HG02642 (cell line): Measurements from ENCODE around the gene IQGAP1.

Source experiments
- ATAC-seq: cut with Tn5 transposase; IDR thresholded peaks from one replicate; pipeline ENCODE4 v1.9.1; 2021; ENCODE audit warnings: mild to moderate bottlenecking; ENCODE audit not compliant: unreplicated experiment, poor library complexity

IQGAP1 gene

GRCh38 chr15:90365414-90366055 is 22.5 kb upstream of the IQGAP1 start:
- no peak for ATAC-seq

- no peak for ATAC-seq
These were observed 20.5 kb upstream of the IQGAP1 start for GRCh38 chr15:90367576-90367975.

GRCh38 chr15:90375071-90375470 is 13.0 kb upstream of the IQGAP1 start:
- ATAC-seq: no peak

GRCh38 chr15:90376789-90377188 is 11.3 kb upstream of the IQGAP1 start:
- no peak for ATAC-seq

GRCh38 chr15:90379263-90379662 is 8.8 kb upstream of the IQGAP1 start:
- no peak for ATAC-seq

- ATAC-seq: no peak
These were observed 6.5 kb upstream of the IQGAP1 start for GRCh38 chr15:90381515-90381914.

- no peak for ATAC-seq
These were observed 5.7 kb upstream of the IQGAP1 start for GRCh38 chr15:90382320-90382719.

- ATAC-seq: no peak
These were observed 1.8 kb upstream of the IQGAP1 start for GRCh38 chr15:90386221-90386620.

- ATAC-seq: peak; percentile 53
These were observed 679 bp downstream of the IQGAP1 start for GRCh38 chr15:90388462-90389380.

DNA sequence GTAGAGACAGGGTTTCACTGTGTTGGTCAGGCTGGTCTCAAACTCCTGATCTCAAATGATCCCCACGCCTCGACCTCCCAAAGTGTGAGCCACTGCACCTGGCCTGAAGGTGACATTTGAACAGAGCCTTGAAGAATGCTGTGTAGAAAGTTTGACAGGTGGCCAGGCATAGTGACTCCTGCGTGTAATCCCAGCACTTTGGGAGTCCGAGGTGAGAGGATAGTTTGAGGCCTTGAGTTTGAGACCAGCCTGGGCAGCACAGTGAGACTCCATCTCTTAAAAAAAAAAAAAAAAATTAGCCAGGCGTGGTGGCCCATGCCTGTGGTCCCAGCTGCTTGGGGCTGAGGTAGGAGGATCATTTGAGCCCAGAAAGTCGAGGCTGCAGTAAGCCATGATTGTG is 1.5 kb downstream of the IQGAP1 start:
- no peak for ATAC-seq

DNA sequence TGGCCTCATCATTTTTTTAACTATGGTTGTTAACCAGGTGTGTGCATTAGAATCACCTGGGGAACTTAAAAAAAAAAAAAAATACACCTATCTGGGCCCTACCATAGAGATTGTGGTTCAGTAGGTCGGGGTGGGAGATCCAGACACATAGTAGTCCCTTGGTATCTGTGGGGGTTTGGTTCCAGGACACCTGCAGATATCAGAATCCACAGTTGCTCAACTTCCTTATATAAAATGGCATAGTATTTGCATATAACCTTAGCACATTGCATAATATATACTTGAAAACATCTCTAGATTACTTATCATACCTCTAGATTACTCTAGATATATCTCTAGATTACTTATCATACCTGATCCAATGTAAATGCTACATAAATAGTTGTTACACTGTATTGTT is 5.0 kb downstream of the IQGAP1 start:
- no peak for ATAC-seq

DNA sequence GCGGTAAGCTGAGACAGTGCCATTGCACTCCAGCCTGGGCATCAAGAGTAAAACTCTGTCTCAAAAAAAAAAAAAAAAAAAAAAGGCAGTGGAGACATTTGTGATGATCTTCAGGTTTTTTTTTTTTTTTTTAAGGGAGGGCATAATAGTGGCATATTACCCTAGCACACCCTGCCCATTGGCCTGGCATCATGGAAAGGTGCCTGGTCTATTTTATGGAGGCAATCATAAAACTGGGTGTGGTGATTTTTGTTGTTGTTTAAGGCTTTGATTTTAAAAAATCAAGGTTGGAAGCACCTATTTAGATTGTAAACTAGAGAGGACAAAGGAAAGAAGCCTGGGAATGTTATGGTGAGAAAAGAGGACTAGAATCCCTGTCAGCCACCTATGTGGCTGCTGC is 6.0 kb downstream of the IQGAP1 start:
- no peak for ATAC-seq

DNA sequence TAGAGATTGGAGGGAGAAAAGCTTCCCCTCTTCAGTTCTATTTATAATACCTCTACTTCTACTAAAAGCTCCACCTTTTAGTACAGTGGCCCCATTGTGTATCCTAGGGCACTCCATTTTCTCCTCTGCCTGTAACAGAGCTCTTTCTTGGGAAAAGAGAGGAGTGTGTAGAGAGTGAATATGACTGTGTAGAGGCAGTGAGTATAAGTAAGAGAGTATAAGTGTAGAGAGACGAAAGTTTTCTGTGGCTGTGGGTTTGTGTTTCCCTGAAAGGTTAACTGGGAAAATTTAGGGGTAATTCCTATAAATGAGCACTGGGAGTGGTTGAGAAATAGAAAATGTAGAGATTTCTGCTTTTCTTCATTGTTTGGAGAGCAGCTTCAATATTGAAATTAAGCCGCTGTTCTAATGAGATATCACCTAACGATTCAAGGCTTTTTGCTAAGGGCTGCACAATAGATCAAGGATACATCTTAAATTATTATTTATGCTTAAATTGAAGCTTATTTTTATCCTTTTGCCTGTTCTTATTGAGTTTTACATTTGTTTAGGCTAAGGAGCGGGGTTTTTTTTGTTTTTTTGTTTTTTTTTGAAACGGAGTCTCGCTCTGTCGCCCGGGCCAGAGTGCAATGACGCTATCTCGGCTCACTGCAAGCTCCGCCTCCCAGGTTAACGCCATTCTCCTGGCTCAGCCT is 6.9 kb downstream of the IQGAP1 start:
- ATAC-seq: no peak

DNA sequence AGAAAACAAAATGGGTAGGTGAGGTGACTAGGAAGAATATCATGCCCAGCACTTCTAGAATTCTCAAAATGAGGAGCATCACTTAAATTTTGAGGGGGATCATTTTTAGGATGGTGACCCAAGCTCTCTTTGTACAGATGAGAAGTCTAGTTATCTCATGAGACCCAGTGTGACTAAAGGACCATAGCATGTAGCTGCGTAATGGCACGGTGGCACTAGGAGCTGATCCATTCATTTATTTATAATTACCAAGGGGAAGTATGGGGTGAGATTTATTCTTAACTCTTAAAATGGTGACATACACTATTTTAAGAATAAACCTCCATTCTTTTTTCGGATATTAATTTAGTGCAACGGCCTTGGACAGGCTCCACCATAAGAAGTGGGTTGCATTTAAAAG is 8.3 kb downstream of the IQGAP1 start:
- ATAC-seq: no peak

DNA sequence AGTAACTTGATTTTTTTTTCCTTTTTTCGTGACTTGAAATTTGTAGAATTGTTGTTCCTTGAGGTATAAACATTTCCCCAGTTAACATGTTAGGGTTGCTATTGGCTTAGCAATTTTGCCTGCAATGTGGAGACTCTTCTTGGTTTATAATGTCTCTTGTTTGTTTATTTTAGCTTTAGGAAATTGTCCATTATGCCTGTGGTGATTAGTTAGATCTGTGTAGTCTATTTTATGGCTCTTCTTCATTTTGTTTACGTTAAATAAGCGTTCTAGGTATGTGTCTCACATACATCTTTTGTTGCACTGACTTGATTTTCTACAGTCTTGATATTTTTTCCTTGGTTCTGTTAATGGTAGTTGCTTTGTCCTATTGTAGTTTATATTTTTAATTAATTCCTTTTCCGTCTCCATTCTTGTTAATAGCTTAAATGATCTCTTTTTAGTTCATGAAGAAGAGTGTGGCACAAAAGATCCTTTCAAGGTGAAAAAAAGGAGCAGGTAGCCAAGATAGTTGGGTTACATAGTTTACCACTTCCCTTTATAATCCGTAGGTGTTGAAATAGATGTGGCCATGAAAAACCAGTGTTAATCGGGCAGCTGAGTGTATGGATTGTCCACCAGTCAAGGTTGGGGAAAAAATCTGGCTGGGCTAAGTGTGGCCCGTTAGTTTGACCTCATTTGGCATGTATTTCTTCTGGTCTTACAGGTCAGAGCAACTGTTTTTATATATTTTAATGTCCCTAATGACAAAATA is 12.1 kb downstream of the IQGAP1 start:
- no peak for ATAC-seq

DNA sequence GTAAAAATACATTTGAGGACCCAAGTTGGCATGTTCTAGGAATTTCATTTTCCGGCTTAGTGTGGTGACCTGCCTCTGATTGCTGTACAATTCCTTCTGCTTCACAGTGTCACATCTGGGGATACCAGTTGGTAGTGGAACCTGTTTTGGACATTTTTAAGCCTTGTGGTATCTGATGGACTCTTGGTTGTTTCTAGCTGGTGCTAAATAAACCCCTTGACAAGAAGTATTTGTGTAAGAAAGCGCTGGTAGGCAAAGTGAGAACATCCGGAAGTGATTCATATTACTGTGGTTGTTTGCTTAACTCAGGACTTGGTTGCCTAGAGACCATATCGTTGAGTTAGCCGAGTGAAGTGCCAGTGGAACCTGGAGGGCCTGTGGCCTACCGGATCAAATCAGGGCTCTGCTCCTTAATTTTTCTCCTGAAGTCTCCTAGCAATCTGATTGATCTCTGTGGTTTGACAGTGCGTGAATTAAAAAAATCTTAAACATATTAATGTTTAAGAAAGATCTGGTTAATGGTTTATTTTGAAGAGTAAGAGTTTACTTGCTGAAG is 12.8 kb downstream of the IQGAP1 start:
- ATAC-seq: peak; percentile 97

DNA sequence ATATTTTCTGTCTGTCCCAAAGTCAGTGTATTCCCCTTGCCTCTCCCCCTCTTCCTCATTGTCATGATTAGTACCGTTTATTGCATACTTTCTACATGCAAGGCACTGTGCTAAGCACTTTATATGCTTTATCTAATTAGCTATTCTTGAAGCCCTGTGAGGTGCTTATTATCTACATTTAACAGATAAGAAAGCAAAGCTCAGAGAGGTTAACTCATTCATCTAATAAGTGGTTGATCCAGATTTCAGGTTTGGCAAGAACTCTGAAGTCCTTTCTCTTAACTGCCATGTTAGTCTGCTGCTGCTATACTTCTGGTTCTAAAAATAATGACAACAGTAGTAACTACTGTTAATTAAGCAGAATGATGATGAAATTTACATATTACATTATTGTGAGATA is 13.5 kb downstream of the IQGAP1 start:
- no peak for ATAC-seq

- no peak for ATAC-seq
These were observed 14.2 kb downstream of the IQGAP1 start for GRCh38 chr15:90402223-90402622.

DNA sequence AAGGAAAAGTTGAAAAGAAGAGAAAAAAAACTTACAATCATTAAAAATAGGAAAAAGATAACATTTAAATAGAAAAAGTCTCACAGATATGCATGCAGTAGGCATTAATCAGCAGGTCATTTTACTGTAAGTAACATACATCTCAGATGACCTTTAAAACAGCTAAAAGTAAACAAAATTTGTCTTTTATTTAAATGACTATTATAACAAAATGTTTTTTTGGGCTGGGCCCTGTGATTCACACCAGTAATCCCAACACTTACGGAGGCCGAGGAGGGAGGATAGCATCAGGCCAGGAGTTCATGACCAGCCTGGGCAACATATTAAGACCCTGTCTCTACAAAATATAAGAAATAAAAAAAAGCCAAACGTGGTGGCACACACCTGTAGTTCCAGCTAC is 14.7 kb downstream of the IQGAP1 start:
- no peak for ATAC-seq

DNA sequence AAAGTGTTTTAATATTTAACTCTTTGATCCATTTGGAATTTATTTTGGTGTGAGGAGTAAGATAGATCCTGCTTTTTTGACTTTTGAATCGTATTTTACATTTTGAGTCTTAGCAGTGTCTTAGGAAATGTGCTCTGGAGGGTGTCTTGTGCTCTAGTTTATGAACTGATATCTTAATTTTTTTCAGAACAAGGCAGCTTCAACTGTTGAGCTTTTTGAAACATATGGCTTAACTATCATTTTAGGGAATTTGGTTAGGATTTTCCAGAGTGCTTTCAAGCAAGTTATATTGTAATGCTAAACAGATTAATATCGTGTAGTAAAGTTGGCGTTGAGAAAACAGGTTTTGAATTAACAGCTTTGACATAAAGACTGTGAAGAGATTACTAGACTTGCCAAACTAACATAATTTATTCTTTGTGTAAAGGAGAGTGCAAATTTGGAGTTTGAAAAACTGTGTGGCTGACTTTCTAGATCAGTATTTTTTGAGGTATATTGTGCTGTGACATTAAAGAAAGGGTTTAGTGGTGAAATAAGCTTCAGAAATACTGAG is 17.1 kb downstream of the IQGAP1 start:
- ATAC-seq: no peak
